GM12878 (cell line): ENCODE data around the gene RPS6KL1. TPM values are rescaled to one million over a fixed set of nuclear protein-coding genes. Genes with fewer than 3 reads are reported as not detected.
A peak's percentile ranks its signal among the peaks of the same experiment; 100 is the strongest.

Experiments
- ATAC-seq: fragments of 200-7000 bp; cut with Tn5 transposase; 3 replicates; pipeline ENCODE4 v1.9.1; 2020; ENCODE audit warnings: mild to moderate bottlenecking, moderate library complexity
- BruUV-seq: library from RNA; stranded (reverse); fragments of 400-500 nt; replicated peaks from 2 replicates; lab custom pipeline; 2021; lab: Mats Ljungman, UMichigan
- CTCF ChIA-PET: fragments of 300-600 bp; sonication (Branson Sonifier 250); formaldehyde crosslinking; extraction: SDS; loops from one replicate; lab custom pipeline; 2021; ENCODE audit warnings: inconsistent platforms; lab: Yijun Ruan, JAX
- POLR2A ChIA-PET: fragments of 350-600 bp; formaldehyde crosslinking; extraction: SDS; loops from one replicate; lab custom pipeline; 2021; ENCODE audit warnings: inconsistent platforms; lab: Charles Lee
- RAD21 ChIA-PET: fragments of 300-600 bp; sonication (Branson Sonifier 250); formaldehyde crosslinking; loops from one replicate; lab custom pipeline; 2023; ENCODE audit warnings: antibody characterized with exemption; ENCODE audit not compliant: unreplicated experiment; lab: Charles Lee
- SMC1A ChIA-PET: fragments of 300-600 bp; sonication (Branson Sonifier 250); formaldehyde crosslinking; loops from one replicate; lab custom pipeline; 2023; ENCODE audit not compliant: unreplicated experiment, uncharacterized antibody; lab: Charles Lee
- DNase-seq: peaks from one replicate; pipeline ENCODE4 v3.0.0-alpha.2; 2011; ENCODE audit warnings: low read depth, low spot score
- FAIRE-seq: peaks from 3 replicates; lab custom pipeline; 2011; peaks lifted over from hg19 to GRCh38; lab: Jason Lieb, UNC
- H2AFZ ChIP-seq: 2 replicates; pipeline ENCODE4 v1.6.0; 2011; ENCODE audit warnings: low read depth, low read length, control low read depth; ENCODE audit not compliant: control insufficient read depth
- H3K27ac ChIP-seq: 2 replicates; pipeline ENCODE4 v1.5.1; 2011; ENCODE audit warnings: control low read depth; ENCODE audit not compliant: control insufficient read depth, insufficient read depth
- H3K27me3 ChIP-seq, 2 experiments: replicated peaks in 1 of 2; 2 replicates each; pipeline versions ENCODE4 v1.6.0 to v1.6.1; 2011; ENCODE audit warnings: low read length in 1 of 2; ENCODE audit not compliant: control insufficient read depth in 2 of 2, insufficient read depth in 2 of 2
- H3K36me3 ChIP-seq, 2 experiments: 2 replicates each; pipeline ENCODE4 v1.5.1; 2011; ENCODE audit warnings: low read length in 1 of 2; ENCODE audit not compliant: control insufficient read depth in 2 of 2, insufficient read depth in 2 of 2
- H3K4me1 ChIP-seq: 2 replicates; pipeline ENCODE4 v1.6.1; 2011; ENCODE audit warnings: mild to moderate bottlenecking, low read length, moderate library complexity, mixed read lengths; ENCODE audit not compliant: control insufficient read depth, insufficient read depth
- H3K4me2 ChIP-seq: 2 replicates; pipeline ENCODE4 v1.6.0; 2011; ENCODE audit warnings: control low read depth; ENCODE audit not compliant: control insufficient read depth, insufficient read depth
- H3K4me3 ChIP-seq: fragments of 200-600 bp; sonication (generic); 2 replicates; pipeline ENCODE4 v1.5.1; 2016
- H3K79me2 ChIP-seq: 2 replicates; pipeline ENCODE4 v1.6.0; 2011; ENCODE audit warnings: low read length; ENCODE audit not compliant: control insufficient read depth, insufficient read depth
- H3K9ac ChIP-seq: 2 replicates; pipeline ENCODE4 v1.8.0; 2011; ENCODE audit warnings: low read length, control low read depth, mixed read lengths; ENCODE audit not compliant: control insufficient read depth, insufficient read depth
- H3K9me3 ChIP-seq: replicated peaks from 3 replicates; pipeline ENCODE4 v1.5.1; 2011; ENCODE audit warnings: mild to moderate bottlenecking, low read length; ENCODE audit not compliant: control insufficient read depth, insufficient read depth
- H4K20me1 ChIP-seq: 2 replicates; pipeline ENCODE4 v1.6.0; 2011; ENCODE audit not compliant: control insufficient read depth, insufficient read depth
- BACH1 ChIP-seq: fragments of 450-650 bp; IDR thresholded peaks from 2 replicates; pipeline ENCODE4 v1.6.1; 2017; ENCODE audit warnings: mild to moderate bottlenecking, borderline replicate concordance
- DPF2 ChIP-seq: fragments of 450-650 bp; IDR thresholded peaks from 2 replicates; pipeline ENCODE4 v1.6.1; 2017; ENCODE audit warnings: mild to moderate bottlenecking
- EED ChIP-seq: sonication (generic); IDR thresholded peaks from 2 replicates; pipeline ENCODE4 v1.6.1; 2016; ENCODE audit warnings: antibody characterized with exemption, low read depth
- EP300 ChIP-seq, 2 experiments: fragments of 150-350 bp in 1 of 2; IDR thresholded peaks; 2 replicates each; pipeline ENCODE4 v1.6.1; 2011 to 2012; ENCODE audit warnings: low read depth in 2 of 2, low read length in 2 of 2, borderline replicate concordance in 1 of 2, improper control_type of control experiment in 1 of 2, inconsistent platforms in 1 of 2; ENCODE audit not compliant: control insufficient read depth in 1 of 2
- IKZF2 ChIP-seq, 2 experiments: fragments of 450-650 bp; IDR thresholded peaks; 2 replicates each; pipeline ENCODE4 v1.6.1; 2017; ENCODE audit warnings: mild to moderate bottlenecking in 2 of 2, moderate library complexity in 2 of 2
- JUND ChIP-seq: IDR thresholded peaks from 2 replicates; pipeline ENCODE4 v1.6.1; 2012; ENCODE audit warnings: low read depth, mild to moderate bottlenecking, low read length, improper control_type of control experiment, moderate library complexity
- KDM1A ChIP-seq: fragments of 200-600 bp; sonication (generic); IDR thresholded peaks from 2 replicates; pipeline ENCODE4 v1.6.1; 2016; ENCODE audit warnings: borderline replicate concordance
- PAX5 ChIP-seq: IDR thresholded peaks from 2 replicates; pipeline ENCODE4 v1.6.1; 2011; ENCODE audit warnings: low read depth, low read length, borderline replicate concordance
- RAD21 ChIP-seq: IDR thresholded peaks from 2 replicates; pipeline ENCODE4 v1.6.1; 2011; ENCODE audit warnings: mild to moderate bottlenecking, low read depth, low read length, moderate library complexity; ENCODE audit not compliant: insufficient read depth
- TCF12 ChIP-seq: IDR thresholded peaks from 2 replicates; pipeline ENCODE4 v1.6.1; 2011; ENCODE audit warnings: low read depth, mild to moderate bottlenecking, low read length
- TCF3 ChIP-seq: IDR thresholded peaks from 2 replicates; pipeline ENCODE4 v1.6.1; 2012; ENCODE audit warnings: low read depth, mild to moderate bottlenecking, low read length, borderline replicate concordance; ENCODE audit not compliant: insufficient read depth
- WGBS: methylation state at CpG from one replicate; pipeline ENCODE4 v1.1.6; 2016; ENCODE audit warnings: low lambda C conversion rate; ENCODE audit not compliant: insufficient replicate concordance, insufficient coverage; ENCODE audit errors: missing lambda C conversion rate; 5-methylcytosine and 5-hydroxymethylcytosine counted together
- in situ Hi-C: fragments of 300-500 bp; cut with MboI; formaldehyde crosslinking; loops from 9 replicates; pipeline ENCODE4 v1.14.3; 2018; ENCODE audit warnings: mixed read lengths
- intact Hi-C: fragments of 100-400 bp; cut with micrococcal nuclease; formaldehyde crosslinking; loops from one replicate; pipeline ENCODE4 v1.14.2; 2022; ENCODE audit not compliant: unreplicated experiment
- polyA plus RNA-seq, 11 experiments: library from polyadenylated mRNA; depleted of rRNA in 4 of 11; unstranded in 6 of 11; stranded (reverse) in 5 of 11; fragments of >200 nt; fragmentation: Nextera tagmentation in 4 of 11; fragmentation: Illumina TruSeq in 1 of 11; extraction: Ambion mirVana in 4 of 11; extraction: Trizol in 1 of 11; gene quantifications; 1 replicate in 1 of 11; 2 replicates in 10 of 11; pipeline versions ENCODE4 v1.2.1 to v1.2.3, GENCODE V29; 2011 to 2016; ENCODE audit warnings: inconsistent platforms in 2 of 11, missing spikeins in 2 of 11, low read depth in 1 of 11
- total RNA-seq, 4 experiments: library from RNA; depleted of rRNA in 3 of 4; stranded (reverse); fragments of >200 nt in 3 of 4; fragmentation: Illumina TruSeq in 1 of 4; extraction: Trizol in 1 of 4; gene quantifications; 2 replicates each; pipeline versions ENCODE4 v1.2.1 to v1.2.3, GENCODE V29; 2013 to 2021
- TF ChIP-seq, protein P1 (sequence below): fragments of 450-650 bp; IDR thresholded peaks from 2 replicates; pipeline ENCODE4 v1.6.1; 2016; ENCODE audit warnings: mild to moderate bottlenecking
- TF ChIP-seq, protein P2 (sequence below): fragments of 450-650 bp; IDR thresholded peaks from 2 replicates; pipeline ENCODE4 v1.6.1; 2016; ENCODE audit warnings: mild to moderate bottlenecking
- TF ChIP-seq, protein P3 (sequence below): fragments of 450-650 bp; IDR thresholded peaks from 2 replicates; pipeline ENCODE4 v1.6.1; 2016; ENCODE audit warnings: mild to moderate bottlenecking, moderate library complexity, borderline replicate concordance
- TF ChIP-seq, protein P4 (sequence below): IDR thresholded peaks from 2 replicates; pipeline ENCODE4 v1.6.1; 2012; ENCODE audit warnings: mild to moderate bottlenecking, low read depth, low read length

The RPS6KL1 gene
- total and polyA plus RNA-seq, 10 of the 15 experiments (the other 5 are each of a cell fraction or from before 2014, with no cell fraction given), result 0.04 to 4.2 (median 2.0) TPM

DNA sequence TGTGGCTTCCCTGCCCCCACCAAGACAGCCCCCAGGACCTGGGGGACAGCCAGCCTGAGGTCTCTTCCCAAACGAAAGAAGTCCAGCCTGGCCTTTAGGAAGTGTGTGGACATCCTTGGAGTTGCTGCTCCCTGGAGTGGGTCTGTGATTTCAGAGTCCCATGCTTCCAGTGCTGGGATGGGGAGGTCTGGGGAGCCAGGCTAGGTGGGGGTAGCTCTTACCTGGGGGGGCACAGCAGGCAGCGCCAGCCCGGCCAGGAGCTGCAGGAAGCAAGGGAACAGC is 31.8 kb upstream of the RPS6KL1 start:
- Histone ChIP-seq H3K36me3 (no peaks in the 10 kb centered on the region), H2AFZ (no peak overlapping the region), H3K27ac (no peak overlapping the region), H3K4me2 (peak overlapping the region; percentile 70), H3K4me1 (no peaks in the 10 kb centered on the region), H3K9me3 (no peaks in the 10 kb centered on the region), H3K27me3 (no peaks in the 10 kb centered on the region; a peak in 2 of 4 replicates), H4K20me1 (no peaks in the 10 kb centered on the region), H3K4me3 (peak overlapping the region; percentile 63), H3K9ac (no peak overlapping the region), H3K79me2 (no peaks in the 10 kb centered on the region)
- in situ Hi-C loops (no loop called here), intact Hi-C loops (no loop called here)
- no TSS peak for BruUV-seq
- ChIA-PET SMC1A (no interaction called here), POLR2A (interaction anchor here (0.5 to 2.3 kb wide), 2 partner anchors 13 to 116 kb away, joined by 8 read pairs; no protein-coding TSS in a partner anchor), CTCF (interaction anchor here (0.9 to 2.0 kb wide), 3 partner anchors 9 to 133 kb away, joined by 4 to 7 read pairs (median 6); no protein-coding TSS in a partner anchor), RAD21 (interaction anchor here (1.8 kb wide), 1 partner anchor 10 kb away, joined by 6 read pairs; no protein-coding TSS in a partner anchor)
- WGBS, result 0% methylated on average over 3 of the region's 3 CpGs
- ATAC-seq (no peak), FAIRE-seq (no peak), DNase-seq (no peak)
- TF ChIP-seq BACH1 (no peak), JUND (no peak), RAD21 (no peak), PAX5 (no peak), DPF2 (no peak), IKZF2 (IDR thresholded peaks at IDR 0.05) (no peak), KDM1A (no peak), TCF12 (no peak), EED (no peak), EP300 (IDR thresholded peaks at IDR 0.05; ENCODE audit: borderline replicate concordance in 1 of 2, control insufficient read depth in 1 of 2, low read depth in 2 of 2, low read length in 2 of 2) (no peak), TCF3 (no peak)
- TF ChIP-seq, protein P1, sequence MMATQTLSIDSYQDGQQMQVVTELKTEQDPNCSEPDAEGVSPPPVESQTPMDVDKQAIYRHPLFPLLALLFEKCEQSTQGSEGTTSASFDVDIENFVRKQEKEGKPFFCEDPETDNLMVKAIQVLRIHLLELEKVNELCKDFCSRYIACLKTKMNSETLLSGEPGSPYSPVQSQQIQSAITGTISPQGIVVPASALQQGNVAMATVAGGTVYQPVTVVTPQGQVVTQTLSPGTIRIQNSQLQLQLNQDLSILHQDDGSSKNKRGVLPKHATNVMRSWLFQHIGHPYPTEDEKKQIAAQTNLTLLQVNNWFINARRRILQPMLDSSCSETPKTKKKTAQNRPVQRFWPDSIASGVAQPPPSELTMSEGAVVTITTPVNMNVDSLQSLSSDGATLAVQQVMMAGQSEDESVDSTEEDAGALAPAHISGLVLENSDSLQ, result no peak
- TF ChIP-seq, protein P2, sequence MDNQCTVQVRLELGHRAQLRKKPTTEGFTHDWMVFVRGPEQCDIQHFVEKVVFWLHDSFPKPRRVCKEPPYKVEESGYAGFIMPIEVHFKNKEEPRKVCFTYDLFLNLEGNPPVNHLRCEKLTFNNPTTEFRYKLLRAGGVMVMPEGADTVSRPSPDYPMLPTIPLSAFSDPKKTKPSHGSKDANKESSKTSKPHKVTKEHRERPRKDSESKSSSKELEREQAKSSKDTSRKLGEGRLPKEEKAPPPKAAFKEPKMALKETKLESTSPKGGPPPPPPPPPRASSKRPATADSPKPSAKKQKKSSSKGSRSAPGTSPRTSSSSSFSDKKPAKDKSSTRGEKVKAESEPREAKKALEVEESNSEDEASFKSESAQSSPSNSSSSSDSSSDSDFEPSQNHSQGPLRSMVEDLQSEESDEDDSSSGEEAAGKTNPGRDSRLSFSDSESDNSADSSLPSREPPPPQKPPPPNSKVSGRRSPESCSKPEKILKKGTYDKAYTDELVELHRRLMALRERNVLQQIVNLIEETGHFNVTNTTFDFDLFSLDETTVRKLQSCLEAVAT, result no peak
- TF ChIP-seq, protein P3, sequence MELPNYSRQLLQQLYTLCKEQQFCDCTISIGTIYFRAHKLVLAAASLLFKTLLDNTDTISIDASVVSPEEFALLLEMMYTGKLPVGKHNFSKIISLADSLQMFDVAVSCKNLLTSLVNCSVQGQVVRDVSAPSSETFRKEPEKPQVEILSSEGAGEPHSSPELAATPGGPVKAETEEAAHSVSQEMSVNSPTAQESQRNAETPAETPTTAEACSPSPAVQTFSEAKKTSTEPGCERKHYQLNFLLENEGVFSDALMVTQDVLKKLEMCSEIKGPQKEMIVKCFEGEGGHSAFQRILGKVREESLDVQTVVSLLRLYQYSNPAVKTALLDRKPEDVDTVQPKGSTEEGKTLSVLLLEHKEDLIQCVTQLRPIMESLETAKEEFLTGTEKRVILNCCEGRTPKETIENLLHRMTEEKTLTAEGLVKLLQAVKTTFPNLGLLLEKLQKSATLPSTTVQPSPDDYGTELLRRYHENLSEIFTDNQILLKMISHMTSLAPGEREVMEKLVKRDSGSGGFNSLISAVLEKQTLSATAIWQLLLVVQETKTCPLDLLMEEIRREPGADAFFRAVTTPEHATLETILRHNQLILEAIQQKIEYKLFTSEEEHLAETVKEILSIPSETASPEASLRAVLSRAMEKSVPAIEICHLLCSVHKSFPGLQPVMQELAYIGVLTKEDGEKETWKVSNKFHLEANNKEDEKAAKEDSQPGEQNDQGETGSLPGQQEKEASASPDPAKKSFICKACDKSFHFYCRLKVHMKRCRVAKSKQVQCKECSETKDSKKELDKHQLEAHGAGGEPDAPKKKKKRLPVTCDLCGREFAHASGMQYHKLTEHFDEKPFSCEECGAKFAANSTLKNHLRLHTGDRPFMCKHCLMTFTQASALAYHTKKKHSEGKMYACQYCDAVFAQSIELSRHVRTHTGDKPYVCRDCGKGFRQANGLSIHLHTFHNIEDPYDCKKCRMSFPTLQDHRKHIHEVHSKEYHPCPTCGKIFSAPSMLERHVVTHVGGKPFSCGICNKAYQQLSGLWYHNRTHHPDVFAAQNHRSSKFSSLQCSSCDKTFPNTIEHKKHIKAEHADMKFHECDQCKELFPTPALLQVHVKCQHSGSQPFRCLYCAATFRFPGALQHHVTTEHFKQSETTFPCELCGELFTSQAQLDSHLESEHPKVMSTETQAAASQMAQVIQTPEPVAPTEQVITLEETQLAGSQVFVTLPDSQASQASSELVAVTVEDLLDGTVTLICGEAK, result no peak
- TF ChIP-seq, protein P4, sequence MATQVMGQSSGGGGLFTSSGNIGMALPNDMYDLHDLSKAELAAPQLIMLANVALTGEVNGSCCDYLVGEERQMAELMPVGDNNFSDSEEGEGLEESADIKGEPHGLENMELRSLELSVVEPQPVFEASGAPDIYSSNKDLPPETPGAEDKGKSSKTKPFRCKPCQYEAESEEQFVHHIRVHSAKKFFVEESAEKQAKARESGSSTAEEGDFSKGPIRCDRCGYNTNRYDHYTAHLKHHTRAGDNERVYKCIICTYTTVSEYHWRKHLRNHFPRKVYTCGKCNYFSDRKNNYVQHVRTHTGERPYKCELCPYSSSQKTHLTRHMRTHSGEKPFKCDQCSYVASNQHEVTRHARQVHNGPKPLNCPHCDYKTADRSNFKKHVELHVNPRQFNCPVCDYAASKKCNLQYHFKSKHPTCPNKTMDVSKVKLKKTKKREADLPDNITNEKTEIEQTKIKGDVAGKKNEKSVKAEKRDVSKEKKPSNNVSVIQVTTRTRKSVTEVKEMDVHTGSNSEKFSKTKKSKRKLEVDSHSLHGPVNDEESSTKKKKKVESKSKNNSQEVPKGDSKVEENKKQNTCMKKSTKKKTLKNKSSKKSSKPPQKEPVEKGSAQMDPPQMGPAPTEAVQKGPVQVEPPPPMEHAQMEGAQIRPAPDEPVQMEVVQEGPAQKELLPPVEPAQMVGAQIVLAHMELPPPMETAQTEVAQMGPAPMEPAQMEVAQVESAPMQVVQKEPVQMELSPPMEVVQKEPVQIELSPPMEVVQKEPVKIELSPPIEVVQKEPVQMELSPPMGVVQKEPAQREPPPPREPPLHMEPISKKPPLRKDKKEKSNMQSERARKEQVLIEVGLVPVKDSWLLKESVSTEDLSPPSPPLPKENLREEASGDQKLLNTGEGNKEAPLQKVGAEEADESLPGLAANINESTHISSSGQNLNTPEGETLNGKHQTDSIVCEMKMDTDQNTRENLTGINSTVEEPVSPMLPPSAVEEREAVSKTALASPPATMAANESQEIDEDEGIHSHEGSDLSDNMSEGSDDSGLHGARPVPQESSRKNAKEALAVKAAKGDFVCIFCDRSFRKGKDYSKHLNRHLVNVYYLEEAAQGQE, result no peak
